GM12878 (cell line): ENCODE data around the gene MALRD1. TPM values are rescaled to one million over a fixed set of nuclear protein-coding genes. Genes with fewer than 3 reads are reported as not detected.

Experiments used
- ATAC-seq: fragments of 200-7000 bp; cut with Tn5 transposase; 3 replicates; pipeline ENCODE4 v1.9.1; 2020; ENCODE audit warnings: mild to moderate bottlenecking, moderate library complexity
- BruUV-seq: library from RNA; stranded (reverse); fragments of 400-500 nt; replicated peaks from 2 replicates; lab custom pipeline; 2021; lab: Mats Ljungman, UMichigan
- CTCF ChIA-PET: fragments of 300-600 bp; sonication (Branson Sonifier 250); formaldehyde crosslinking; extraction: SDS; loops from one replicate; lab custom pipeline; 2021; ENCODE audit warnings: inconsistent platforms; lab: Yijun Ruan, JAX
- POLR2A ChIA-PET: fragments of 350-600 bp; formaldehyde crosslinking; extraction: SDS; loops from one replicate; lab custom pipeline; 2021; ENCODE audit warnings: inconsistent platforms; lab: Charles Lee
- RAD21 ChIA-PET: fragments of 300-600 bp; sonication (Branson Sonifier 250); formaldehyde crosslinking; loops from one replicate; lab custom pipeline; 2023; ENCODE audit warnings: antibody characterized with exemption; ENCODE audit not compliant: unreplicated experiment; lab: Charles Lee
- SMC1A ChIA-PET: fragments of 300-600 bp; sonication (Branson Sonifier 250); formaldehyde crosslinking; loops from one replicate; lab custom pipeline; 2023; ENCODE audit not compliant: unreplicated experiment, uncharacterized antibody; lab: Charles Lee
- DNase-seq: peaks from one replicate; pipeline ENCODE4 v3.0.0-alpha.2; 2011; ENCODE audit warnings: low read depth, low spot score
- FAIRE-seq: peaks from 3 replicates; lab custom pipeline; 2011; peaks lifted over from hg19 to GRCh38; lab: Jason Lieb, UNC
- H2AFZ ChIP-seq: 2 replicates; pipeline ENCODE4 v1.6.0; 2011; ENCODE audit warnings: low read depth, low read length, control low read depth; ENCODE audit not compliant: control insufficient read depth
- H3K27ac ChIP-seq: 2 replicates; pipeline ENCODE4 v1.5.1; 2011; ENCODE audit warnings: control low read depth; ENCODE audit not compliant: control insufficient read depth, insufficient read depth
- H3K27me3 ChIP-seq, 2 experiments: replicated peaks in 1 of 2; 2 replicates each; pipeline versions ENCODE4 v1.6.0 to v1.6.1; 2011; ENCODE audit warnings: low read length in 1 of 2; ENCODE audit not compliant: control insufficient read depth in 2 of 2, insufficient read depth in 2 of 2
- H3K36me3 ChIP-seq, 2 experiments: 2 replicates each; pipeline ENCODE4 v1.5.1; 2011; ENCODE audit warnings: low read length in 1 of 2; ENCODE audit not compliant: control insufficient read depth in 2 of 2, insufficient read depth in 2 of 2
- H3K4me1 ChIP-seq: 2 replicates; pipeline ENCODE4 v1.6.1; 2011; ENCODE audit warnings: mild to moderate bottlenecking, low read length, moderate library complexity, mixed read lengths; ENCODE audit not compliant: control insufficient read depth, insufficient read depth
- H3K4me2 ChIP-seq: 2 replicates; pipeline ENCODE4 v1.6.0; 2011; ENCODE audit warnings: control low read depth; ENCODE audit not compliant: control insufficient read depth, insufficient read depth
- H3K4me3 ChIP-seq: fragments of 200-600 bp; sonication (generic); 2 replicates; pipeline ENCODE4 v1.5.1; 2016
- H3K79me2 ChIP-seq: 2 replicates; pipeline ENCODE4 v1.6.0; 2011; ENCODE audit warnings: low read length; ENCODE audit not compliant: control insufficient read depth, insufficient read depth
- H3K9ac ChIP-seq: 2 replicates; pipeline ENCODE4 v1.8.0; 2011; ENCODE audit warnings: low read length, control low read depth, mixed read lengths; ENCODE audit not compliant: control insufficient read depth, insufficient read depth
- H3K9me3 ChIP-seq: replicated peaks from 3 replicates; pipeline ENCODE4 v1.5.1; 2011; ENCODE audit warnings: mild to moderate bottlenecking, low read length; ENCODE audit not compliant: control insufficient read depth, insufficient read depth
- H4K20me1 ChIP-seq: 2 replicates; pipeline ENCODE4 v1.6.0; 2011; ENCODE audit not compliant: control insufficient read depth, insufficient read depth
- BRCA1 ChIP-seq: IDR thresholded peaks from 2 replicates; pipeline ENCODE4 v1.6.1; 2011; ENCODE audit warnings: low read depth, low read length, improper control_type of control experiment
- CBFB ChIP-seq: IDR thresholded peaks from 2 replicates; pipeline ENCODE4 v1.6.1; 2016; ENCODE audit warnings: antibody characterized with exemption, low read depth
- E2F8 ChIP-seq: fragments of 450-650 bp; IDR thresholded peaks from 2 replicates; pipeline ENCODE4 v1.6.1; 2018; ENCODE audit warnings: mild to moderate bottlenecking, low read depth, moderate library complexity; ENCODE audit not compliant: partially characterized antibody
- GATAD2B ChIP-seq: fragments of 450-650 bp; conservative IDR thresholded peaks from 2 replicates; pipeline ENCODE4 v1.6.1; 2017; ENCODE audit warnings: low read depth, mild to moderate bottlenecking, moderate library complexity
- HDAC2 ChIP-seq: fragments of 200-600 bp; sonication (generic); IDR thresholded peaks from 2 replicates; pipeline ENCODE4 v1.6.1; 2017
- HDAC6 ChIP-seq: fragments of 200-600 bp; sonication (generic); IDR thresholded peaks from one replicate; pipeline ENCODE4 v1.8.0; 2017; ENCODE audit warnings: antibody characterized with exemption; ENCODE audit not compliant: unreplicated experiment
- KAT2A ChIP-seq: conservative IDR thresholded peaks from 2 replicates; pipeline ENCODE4 v1.6.1; 2011; ENCODE audit warnings: low read depth, low read length; ENCODE audit not compliant: control insufficient read depth
- KLF5 ChIP-seq: fragments of 450-650 bp; IDR thresholded peaks from 2 replicates; pipeline ENCODE4 v1.6.1; 2014; ENCODE audit warnings: mild to moderate bottlenecking; ENCODE audit not compliant: partially characterized antibody
- MTA2 ChIP-seq: fragments of 450-650 bp; IDR thresholded peaks from 2 replicates; pipeline ENCODE4 v1.6.1; 2016; ENCODE audit warnings: low read depth, mild to moderate bottlenecking, moderate library complexity
- MYC ChIP-seq: IDR thresholded peaks from 2 replicates; pipeline ENCODE4 v1.6.1; 2011; ENCODE audit warnings: mild to moderate bottlenecking, low read length, moderate library complexity, inconsistent platforms; ENCODE audit not compliant: insufficient read depth, insufficient replicate concordance, insufficient read length, severe bottlenecking
- NFXL1 ChIP-seq: fragments of 450-650 bp; IDR thresholded peaks from 2 replicates; pipeline ENCODE4 v1.6.1; 2017; ENCODE audit warnings: antibody characterized with exemption, mild to moderate bottlenecking, borderline replicate concordance
- PAX5 ChIP-seq: IDR thresholded peaks from 2 replicates; pipeline ENCODE4 v1.6.1; 2011; ENCODE audit warnings: low read depth, low read length, borderline replicate concordance
- RAD21 ChIP-seq: IDR thresholded peaks from 2 replicates; pipeline ENCODE4 v1.6.1; 2011; ENCODE audit warnings: mild to moderate bottlenecking, low read depth, low read length, moderate library complexity; ENCODE audit not compliant: insufficient read depth
- REST ChIP-seq: IDR thresholded peaks from 2 replicates; pipeline ENCODE4 v1.6.1; 2012; ENCODE audit warnings: mild to moderate bottlenecking, low read depth, low read length
- WRNIP1 ChIP-seq: IDR thresholded peaks from 2 replicates; pipeline ENCODE4 v1.6.1; 2011; ENCODE audit warnings: low read depth, low read length, improper control_type of control experiment, borderline replicate concordance
- ZNF217 ChIP-seq: fragments of 450-650 bp; IDR thresholded peaks from 2 replicates; pipeline ENCODE4 v1.6.1; 2017; ENCODE audit warnings: antibody characterized with exemption, mild to moderate bottlenecking
- ZSCAN29 ChIP-seq: fragments of 450-650 bp; IDR thresholded peaks from 2 replicates; pipeline ENCODE4 v1.6.1; 2017; ENCODE audit warnings: mild to moderate bottlenecking, moderate library complexity
- WGBS: methylation state at CpG from one replicate; pipeline ENCODE4 v1.1.6; 2016; ENCODE audit warnings: low lambda C conversion rate; ENCODE audit not compliant: insufficient replicate concordance, insufficient coverage; ENCODE audit errors: missing lambda C conversion rate; 5-methylcytosine and 5-hydroxymethylcytosine counted together
- in situ Hi-C: fragments of 300-500 bp; cut with MboI; formaldehyde crosslinking; loops from 9 replicates; pipeline ENCODE4 v1.14.3; 2018; ENCODE audit warnings: mixed read lengths
- intact Hi-C: fragments of 100-400 bp; cut with micrococcal nuclease; formaldehyde crosslinking; loops from one replicate; pipeline ENCODE4 v1.14.2; 2022; ENCODE audit not compliant: unreplicated experiment
- polyA plus RNA-seq, 11 experiments: library from polyadenylated mRNA; depleted of rRNA in 4 of 11; unstranded in 6 of 11; stranded (reverse) in 5 of 11; fragments of >200 nt; fragmentation: Nextera tagmentation in 4 of 11; fragmentation: Illumina TruSeq in 1 of 11; extraction: Ambion mirVana in 4 of 11; extraction: Trizol in 1 of 11; gene quantifications; 1 replicate in 1 of 11; 2 replicates in 10 of 11; pipeline versions ENCODE4 v1.2.1 to v1.2.3, GENCODE V29; 2011 to 2016; ENCODE audit warnings: inconsistent platforms in 2 of 11, missing spikeins in 2 of 11, low read depth in 1 of 11
- total RNA-seq, 4 experiments: library from RNA; depleted of rRNA in 3 of 4; stranded (reverse); fragments of >200 nt in 3 of 4; fragmentation: Illumina TruSeq in 1 of 4; extraction: Trizol in 1 of 4; gene quantifications; 2 replicates each; pipeline versions ENCODE4 v1.2.1 to v1.2.3, GENCODE V29; 2013 to 2021
- TF ChIP-seq, protein P1 (sequence below): IDR thresholded peaks from 2 replicates; pipeline ENCODE4 v1.6.1; 2011; ENCODE audit warnings: borderline replicate concordance, low read depth, mild to moderate bottlenecking, moderate library complexity, low read length; ENCODE audit not compliant: insufficient read depth, poor library complexity, severe bottlenecking

Gene MALRD1
- total and polyA plus RNA-seq, 10 of the 15 experiments (the other 5 are each of a cell fraction or from before 2014, with no cell fraction given), result 0.12 to 6.6 (median 0.26) TPM; not detected in 2

- Histone ChIP-seq H4K20me1 (no peaks in the 10 kb centered on the region), H3K4me1 (no peaks in the 10 kb centered on the region), H3K4me2 (no peak overlapping the region), H3K36me3 (no peaks in the 10 kb centered on the region), H3K27me3 (no peaks in the 10 kb centered on the region), H3K27ac (no peak overlapping the region), H3K9me3 (no peaks in the 10 kb centered on the region), H3K9ac (no peak overlapping the region), H3K4me3 (no peak overlapping the region), H2AFZ (no peak overlapping the region), H3K79me2 (no peaks in the 10 kb centered on the region)
- ChIA-PET CTCF (interaction anchor here (0.6 kb wide), 1 partner anchor 530 kb away, joined by 3 read pairs; no protein-coding TSS in a partner anchor), RAD21 (no interaction called here), POLR2A (no interaction called here), SMC1A (no interaction called here)
- FAIRE-seq (no peak), ATAC-seq (no peak), DNase-seq (no peak)
- TF ChIP-seq E2F8, result no peak
- no peak for TF ChIP-seq GATAD2B
- TF ChIP-seq, protein P1, sequence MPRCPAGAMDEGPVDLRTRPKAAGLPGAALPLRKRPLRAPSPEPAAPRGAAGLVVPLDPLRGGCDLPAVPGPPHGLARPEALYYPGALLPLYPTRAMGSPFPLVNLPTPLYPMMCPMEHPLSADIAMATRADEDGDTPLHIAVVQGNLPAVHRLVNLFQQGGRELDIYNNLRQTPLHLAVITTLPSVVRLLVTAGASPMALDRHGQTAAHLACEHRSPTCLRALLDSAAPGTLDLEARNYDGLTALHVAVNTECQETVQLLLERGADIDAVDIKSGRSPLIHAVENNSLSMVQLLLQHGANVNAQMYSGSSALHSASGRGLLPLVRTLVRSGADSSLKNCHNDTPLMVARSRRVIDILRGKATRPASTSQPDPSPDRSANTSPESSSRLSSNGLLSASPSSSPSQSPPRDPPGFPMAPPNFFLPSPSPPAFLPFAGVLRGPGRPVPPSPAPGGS, result no peak
- no peak for TF ChIP-seq PAX5
- no peak for TF ChIP-seq HDAC2
- no peak for TF ChIP-seq MYC
- no peak for TF ChIP-seq BRCA1
- no peak for TF ChIP-seq WRNIP1
- no peak for TF ChIP-seq REST
- TF ChIP-seq KAT2A, result no peak
- TF ChIP-seq ZSCAN29, result no peak
- TF ChIP-seq CBFB, result no peak
- TF ChIP-seq ZNF217, result no peak
- TF ChIP-seq RAD21, result no peak
- no peak for TF ChIP-seq KLF5
- TF ChIP-seq NFXL1, result no peak
- TF ChIP-seq HDAC6, result no peak
- no peak for TF ChIP-seq MTA2
- BruUV-seq, result no TSS peak
- 5% methylated on average over 3 of the region's 3 CpGs for WGBS
- in situ Hi-C loops, result no loop called here
- intact Hi-C loops, result no loop called here
Observed at GRCh38 chr10:19576576-19576975, 528.0 kb downstream of the MALRD1 start.
